GM19455 (cell line): Measurements from ENCODE around the gene ATOX1.
"Not testable (repeated sequence)": the region's sequence is repeated elsewhere in the genome, so short reads cannot be mapped to it uniquely, and the experiment has no call there.

ENCODE experiments used
- ATAC-seq: cut with Tn5 transposase; IDR thresholded peaks from one replicate; pipeline ENCODE4 v1.9.1; 2021; ENCODE audit not compliant: unreplicated experiment

Gene ATOX1

GRCh38 chr5:151734064-151734408 lies 24.4 kb downstream of the ATOX1 start:
- ATAC-seq = no peak

- no peak for ATAC-seq
Observed at GRCh38 chr5:151733358-151734063, 24.9 kb downstream of the ATOX1 start.

GRCh38 chr5:151730381-151730780 lies 28.1 kb downstream of the ATOX1 start:
- ATAC-seq = no peak

- not testable (repeated sequence) for ATAC-seq
Observed at GRCh38 chr5:151729597-151729996, 28.8 kb downstream of the ATOX1 start.

- no peak for ATAC-seq
Observed at GRCh38 chr5:151724360-151724759, 34.1 kb downstream of the ATOX1 start.

- ATAC-seq = no peak
Observed at GRCh38 chr5:151722546-151722945, 35.9 kb downstream of the ATOX1 start.

- ATAC-seq = no peak
Observed at GRCh38 chr5:151721812-151722391, 36.5 kb downstream of the ATOX1 start.

DNA sequence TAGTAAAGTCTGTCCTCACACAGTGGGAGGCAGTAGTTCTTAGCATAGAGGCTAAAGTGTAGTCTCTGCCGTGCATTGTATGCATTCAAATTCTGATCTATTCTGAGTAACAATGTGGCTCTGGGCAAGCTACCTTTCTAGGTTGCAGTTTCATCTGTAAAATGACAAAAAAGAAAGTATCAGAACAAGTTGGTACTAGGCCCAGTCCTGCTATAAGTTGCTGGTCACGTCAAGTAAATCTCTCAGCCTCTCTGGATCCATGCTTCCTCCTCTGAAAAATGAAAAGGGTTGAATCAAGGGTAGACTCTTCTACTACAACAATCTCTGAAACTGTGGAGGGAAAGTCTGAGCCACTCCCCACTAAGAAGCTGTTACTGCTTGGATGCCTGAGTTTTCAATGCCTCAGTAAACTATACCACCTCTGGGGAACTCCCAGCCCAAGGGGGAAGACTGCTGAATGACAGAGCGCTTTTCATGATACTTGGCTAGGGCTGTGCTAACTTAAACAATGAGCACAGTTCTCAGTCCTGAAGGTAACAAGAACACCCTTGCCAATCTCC lies 37.3 kb downstream of the ATOX1 start:
- ATAC-seq = peak; percentile 88

DNA sequence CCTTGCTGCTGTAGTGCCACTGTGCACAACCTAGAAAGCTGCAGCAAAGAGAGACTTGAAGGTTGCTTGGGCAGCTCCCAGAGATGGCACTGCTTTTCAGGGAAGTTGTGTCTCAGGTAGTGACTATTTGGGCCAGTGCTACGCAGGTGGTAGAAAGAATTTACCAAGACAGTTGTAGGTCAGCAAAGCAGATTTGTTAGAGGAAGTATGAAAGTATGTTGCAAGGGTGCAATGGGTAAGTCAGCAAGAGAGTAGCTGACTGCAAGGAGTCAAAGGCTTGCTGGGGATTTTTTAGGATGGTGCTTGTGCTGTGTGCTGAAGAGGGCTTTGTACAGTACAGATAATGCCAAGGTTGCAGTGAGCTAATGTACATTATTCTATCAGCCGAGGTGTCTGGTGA lies 38.2 kb downstream of the ATOX1 start:
- ATAC-seq = no peak

- ATAC-seq = no peak
Observed at GRCh38 chr5:151719228-151720000, 39.0 kb downstream of the ATOX1 start.

GRCh38 chr5:151718646-151719045 lies 39.8 kb downstream of the ATOX1 start:
- ATAC-seq = no peak

DNA sequence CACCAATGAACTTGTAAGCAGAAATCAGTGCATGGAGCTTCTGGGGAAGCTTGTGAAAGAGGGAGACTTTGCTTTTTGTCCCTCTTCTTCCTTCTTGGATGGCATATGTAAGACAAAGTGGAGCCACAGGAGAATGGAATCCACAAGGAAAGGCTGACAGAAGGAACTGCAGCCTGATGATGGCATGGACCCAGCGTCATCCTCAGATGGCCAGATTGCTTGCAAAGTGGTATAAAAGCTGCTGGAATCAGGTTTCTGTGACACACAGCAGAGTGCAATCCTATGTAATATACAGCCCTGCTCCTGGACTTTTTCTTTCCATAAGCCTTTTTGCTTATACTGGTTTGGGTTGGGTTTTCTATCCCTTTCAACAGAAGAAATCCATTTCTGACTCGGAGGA lies 40.3 kb downstream of the ATOX1 start:
- ATAC-seq = no peak

GRCh38 chr5:151717416-151717815 lies 41.0 kb downstream of the ATOX1 start:
- ATAC-seq = no peak

- ATAC-seq = no peak
Observed at GRCh38 chr5:151709109-151709735, 49.2 kb downstream of the ATOX1 start.

- no peak for ATAC-seq
Observed at GRCh38 chr5:151708126-151708525, 50.3 kb downstream of the ATOX1 start.

DNA sequence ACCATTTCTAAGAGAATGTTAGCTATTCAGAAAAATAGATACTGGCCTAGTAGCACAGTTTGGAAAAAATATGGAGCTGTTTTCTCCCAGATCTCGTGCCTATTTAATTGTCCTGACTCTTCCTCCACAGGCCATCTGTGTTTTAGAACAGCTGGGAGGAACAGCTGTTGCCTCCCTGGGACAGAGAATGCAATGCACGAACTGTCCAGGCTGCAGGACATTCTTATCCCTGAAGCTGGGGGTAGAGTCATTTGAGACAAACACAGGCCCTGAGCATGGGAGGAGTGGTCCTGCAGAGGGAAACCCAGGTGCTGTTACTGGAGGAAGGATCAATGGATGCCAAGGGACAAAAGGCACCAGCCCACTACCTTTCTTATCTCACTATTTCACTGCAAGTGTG lies 50.9 kb downstream of the ATOX1 start:
- ATAC-seq = no peak

GRCh38 chr5:151706906-151707305 lies 51.5 kb downstream of the ATOX1 start:
- no peak for ATAC-seq

DNA sequence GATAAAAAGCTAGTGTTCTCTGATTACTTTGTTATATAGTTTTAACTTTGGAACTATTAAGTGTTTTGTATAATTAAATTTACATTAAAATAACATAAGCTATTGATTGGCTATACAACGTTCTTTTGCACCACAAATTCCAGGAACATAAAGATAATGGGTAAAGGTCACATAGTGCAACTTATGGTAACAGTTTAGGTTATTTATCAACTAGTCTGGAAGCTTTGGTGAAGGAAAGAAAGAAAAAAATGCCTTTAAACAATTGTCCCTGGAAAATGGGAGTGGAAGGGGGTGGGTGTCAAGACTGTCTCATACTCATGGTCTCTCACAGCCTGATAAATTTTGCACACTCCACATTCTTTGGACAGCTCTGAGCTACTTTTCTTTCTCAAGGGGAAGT lies 54.7 kb downstream of the ATOX1 start:
- no peak for ATAC-seq

GRCh38 chr5:151703227-151703626 lies 55.2 kb downstream of the ATOX1 start:
- ATAC-seq = peak; percentile 85

GRCh38 chr5:151700820-151701219 lies 57.6 kb downstream of the ATOX1 start:
- ATAC-seq = no peak

GRCh38 chr5:151700296-151700695 lies 58.1 kb downstream of the ATOX1 start:
- ATAC-seq = no peak
